GM12801 (cell line): ENCODE measurements around the gene SLC1A4.

Experiments used
- TF ChIP-seq, protein P1 (sequence below): IDR thresholded peaks from one replicate; pipeline ENCODE4 v1.5.1; 2011; ENCODE audit warnings: control low read depth; ENCODE audit not compliant: insufficient read length; ENCODE audit errors: extremely low read depth

SLC1A4 gene

DNA sequence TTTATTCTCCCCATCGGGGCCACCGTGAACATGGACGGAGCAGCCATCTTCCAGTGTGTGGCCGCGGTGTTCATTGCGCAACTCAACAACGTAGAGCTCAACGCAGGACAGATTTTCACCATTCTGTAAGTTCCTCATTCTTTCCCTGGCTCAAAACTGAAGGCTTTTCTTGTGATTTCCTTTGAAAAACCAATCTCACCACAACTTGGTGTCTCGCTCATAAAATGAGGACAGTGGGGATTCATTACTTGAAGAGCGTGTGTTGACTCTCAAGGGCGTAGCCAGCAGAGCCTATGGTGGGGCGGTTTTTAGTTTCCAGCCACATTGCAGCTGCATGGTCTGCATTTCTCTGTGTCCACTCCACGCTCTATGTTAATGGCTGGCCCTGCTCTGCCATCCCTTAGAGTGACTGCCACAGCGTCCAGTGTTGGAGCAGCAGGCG lies 29.0 kb downstream of the SLC1A4 start:
- TF ChIP-seq, protein P1, sequence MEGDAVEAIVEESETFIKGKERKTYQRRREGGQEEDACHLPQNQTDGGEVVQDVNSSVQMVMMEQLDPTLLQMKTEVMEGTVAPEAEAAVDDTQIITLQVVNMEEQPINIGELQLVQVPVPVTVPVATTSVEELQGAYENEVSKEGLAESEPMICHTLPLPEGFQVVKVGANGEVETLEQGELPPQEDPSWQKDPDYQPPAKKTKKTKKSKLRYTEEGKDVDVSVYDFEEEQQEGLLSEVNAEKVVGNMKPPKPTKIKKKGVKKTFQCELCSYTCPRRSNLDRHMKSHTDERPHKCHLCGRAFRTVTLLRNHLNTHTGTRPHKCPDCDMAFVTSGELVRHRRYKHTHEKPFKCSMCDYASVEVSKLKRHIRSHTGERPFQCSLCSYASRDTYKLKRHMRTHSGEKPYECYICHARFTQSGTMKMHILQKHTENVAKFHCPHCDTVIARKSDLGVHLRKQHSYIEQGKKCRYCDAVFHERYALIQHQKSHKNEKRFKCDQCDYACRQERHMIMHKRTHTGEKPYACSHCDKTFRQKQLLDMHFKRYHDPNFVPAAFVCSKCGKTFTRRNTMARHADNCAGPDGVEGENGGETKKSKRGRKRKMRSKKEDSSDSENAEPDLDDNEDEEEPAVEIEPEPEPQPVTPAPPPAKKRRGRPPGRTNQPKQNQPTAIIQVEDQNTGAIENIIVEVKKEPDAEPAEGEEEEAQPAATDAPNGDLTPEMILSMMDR = no peak

- TF ChIP-seq, protein P1 = no peak
Observed at GRCh38 chr2:65019010-65019409, 29.8 kb downstream of the SLC1A4 start.

DNA sequence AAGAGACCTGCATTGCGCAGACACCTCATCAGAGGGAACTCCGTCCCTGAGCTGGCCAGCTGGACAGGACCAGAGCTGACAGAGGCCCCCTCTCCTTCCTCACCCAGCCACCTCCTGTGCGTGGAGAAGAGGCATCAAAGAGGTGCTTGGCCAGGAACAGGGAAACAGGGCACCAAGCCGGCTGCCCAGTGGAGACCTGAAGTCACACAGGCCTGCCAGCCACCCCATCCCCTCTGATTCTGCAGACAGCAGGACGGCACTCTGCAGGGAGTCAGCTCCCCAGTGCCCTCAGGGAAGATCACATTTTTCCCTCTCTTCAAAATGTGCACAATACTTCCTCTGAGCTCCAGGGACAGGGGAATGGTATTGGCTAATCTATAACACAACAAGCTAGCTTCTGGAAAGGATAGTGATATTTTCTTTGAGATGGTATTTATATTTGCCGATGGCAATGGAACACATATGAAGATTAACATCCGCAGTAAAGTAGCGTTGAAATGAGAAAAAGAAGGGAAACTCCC lies 30.5 kb downstream of the SLC1A4 start:
- TF ChIP-seq, protein P1 = no peak

- TF ChIP-seq, protein P1 = no peak
Observed at GRCh38 chr2:65020943-65021528, 31.8 kb downstream of the SLC1A4 start.

- TF ChIP-seq, protein P1 = no peak
Observed at GRCh38 chr2:65021709-65022108, 32.5 kb downstream of the SLC1A4 start.

- TF ChIP-seq, protein P1 = no peak
Observed at GRCh38 chr2:65022189-65022588, 33.0 kb downstream of the SLC1A4 start.

DNA sequence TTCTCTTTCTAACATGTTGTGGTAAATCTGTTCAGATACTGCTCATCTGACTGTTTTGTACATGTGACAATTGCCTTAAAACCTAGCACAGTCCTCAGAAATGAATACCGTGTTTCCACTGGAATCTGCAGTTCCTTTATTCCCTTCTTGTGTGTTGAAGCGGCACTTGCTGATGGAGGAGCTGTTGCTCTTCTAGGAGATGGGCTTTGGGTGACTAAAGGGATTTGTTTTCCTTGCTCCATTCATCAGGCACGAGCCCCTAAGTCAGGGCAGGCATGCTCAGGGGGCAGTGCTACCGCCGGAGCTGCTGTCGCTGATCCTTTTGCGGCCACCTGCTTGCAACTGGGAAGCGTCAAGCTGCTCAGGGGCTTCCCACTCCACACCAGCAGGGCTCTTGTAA lies 34.5 kb downstream of the SLC1A4 start:
- TF ChIP-seq, protein P1 = no peak
